ENCODE results near the gene AQP12B. TPM values are rescaled to one million over a fixed set of nuclear protein-coding genes. Genes with fewer than 3 reads are reported as not detected.

The AQP12B gene
- total RNA-seq, 1 donor from 2014 or later, result not detected

DNA sequence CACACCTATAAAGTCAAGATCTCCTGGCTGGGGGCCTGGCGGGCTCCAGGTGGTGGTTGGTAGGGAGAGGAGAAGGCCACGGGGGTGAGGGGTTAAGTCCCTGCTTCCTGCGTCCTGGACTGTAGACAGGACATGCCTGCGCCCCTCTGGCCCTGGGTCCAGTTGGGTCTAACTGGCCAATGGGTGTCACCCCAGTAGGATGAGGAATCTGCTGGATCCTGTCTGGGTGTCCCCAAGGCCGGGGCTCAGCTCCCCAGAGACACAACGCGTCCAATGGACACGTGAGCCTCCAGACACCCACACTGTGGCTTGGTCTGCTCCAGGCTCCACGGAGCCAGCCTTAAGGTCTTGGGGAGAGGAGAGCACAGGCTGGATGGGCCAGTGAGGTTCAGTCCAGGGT is 28.6 kb upstream of the AQP12B start:
- H3K36me3 Mint-ChIP-seq (ENCODE audit: low read depth, unreplicated experiment), result no peaks in the 10 kb centered on the region
- no peak overlapping the region for H3K27ac Mint-ChIP-seq (ENCODE audit: unreplicated experiment)
- TF ChIP-seq, protein P1, sequence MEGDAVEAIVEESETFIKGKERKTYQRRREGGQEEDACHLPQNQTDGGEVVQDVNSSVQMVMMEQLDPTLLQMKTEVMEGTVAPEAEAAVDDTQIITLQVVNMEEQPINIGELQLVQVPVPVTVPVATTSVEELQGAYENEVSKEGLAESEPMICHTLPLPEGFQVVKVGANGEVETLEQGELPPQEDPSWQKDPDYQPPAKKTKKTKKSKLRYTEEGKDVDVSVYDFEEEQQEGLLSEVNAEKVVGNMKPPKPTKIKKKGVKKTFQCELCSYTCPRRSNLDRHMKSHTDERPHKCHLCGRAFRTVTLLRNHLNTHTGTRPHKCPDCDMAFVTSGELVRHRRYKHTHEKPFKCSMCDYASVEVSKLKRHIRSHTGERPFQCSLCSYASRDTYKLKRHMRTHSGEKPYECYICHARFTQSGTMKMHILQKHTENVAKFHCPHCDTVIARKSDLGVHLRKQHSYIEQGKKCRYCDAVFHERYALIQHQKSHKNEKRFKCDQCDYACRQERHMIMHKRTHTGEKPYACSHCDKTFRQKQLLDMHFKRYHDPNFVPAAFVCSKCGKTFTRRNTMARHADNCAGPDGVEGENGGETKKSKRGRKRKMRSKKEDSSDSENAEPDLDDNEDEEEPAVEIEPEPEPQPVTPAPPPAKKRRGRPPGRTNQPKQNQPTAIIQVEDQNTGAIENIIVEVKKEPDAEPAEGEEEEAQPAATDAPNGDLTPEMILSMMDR (IDR thresholded peaks at IDR 0.05; ENCODE audit: unreplicated experiment), result no peak
- no peaks in the 10 kb centered on the region for H3K4me1 Mint-ChIP-seq (ENCODE audit: unreplicated experiment)
- no peak for DNase-seq (ENCODE audit: low spot score)
- no peak overlapping the region for H3K4me3 Mint-ChIP-seq (ENCODE audit: unreplicated experiment)
- H3K9me3 Mint-ChIP-seq (ENCODE audit: unreplicated experiment), result no peaks in the 10 kb centered on the region
- H3K27me3 Mint-ChIP-seq (ENCODE audit: unreplicated experiment), result peaks cover 4% of the 10 kb centered on the region

DNA sequence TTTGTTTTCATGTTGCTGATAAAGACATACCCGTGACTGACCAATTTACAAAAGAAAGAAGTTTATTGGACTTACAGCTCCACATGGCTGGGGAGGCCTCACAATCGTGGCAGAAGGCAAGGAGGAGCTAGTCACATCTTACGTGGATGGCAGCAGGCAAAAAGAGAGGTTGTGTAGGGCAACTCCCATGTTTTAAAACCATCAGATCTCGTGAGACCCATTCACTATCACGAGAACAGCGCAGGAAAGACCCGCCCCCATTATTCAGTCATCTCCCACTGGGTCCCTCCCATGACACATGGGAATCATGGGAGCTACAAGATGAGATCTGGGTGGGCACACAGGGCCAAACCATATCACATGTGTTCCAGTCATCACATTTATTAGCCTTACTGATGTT is 25.8 kb upstream of the AQP12B start:
- Mint-ChIP-seq H3K27me3 (ENCODE audit: unreplicated experiment) (peaks cover 4% of the 10 kb centered on the region), H3K27ac (ENCODE audit: unreplicated experiment) (no peak overlapping the region), H3K4me1 (ENCODE audit: unreplicated experiment) (no peaks in the 10 kb centered on the region), H3K4me3 (ENCODE audit: unreplicated experiment) (no peak overlapping the region), H3K36me3 (ENCODE audit: low read depth, unreplicated experiment) (no peaks in the 10 kb centered on the region), H3K9me3 (ENCODE audit: unreplicated experiment) (no peaks in the 10 kb centered on the region)
- TF ChIP-seq, protein P1 (IDR thresholded peaks at IDR 0.05; ENCODE audit: unreplicated experiment), result no peak
- no peak for DNase-seq (ENCODE audit: low spot score)

DNA sequence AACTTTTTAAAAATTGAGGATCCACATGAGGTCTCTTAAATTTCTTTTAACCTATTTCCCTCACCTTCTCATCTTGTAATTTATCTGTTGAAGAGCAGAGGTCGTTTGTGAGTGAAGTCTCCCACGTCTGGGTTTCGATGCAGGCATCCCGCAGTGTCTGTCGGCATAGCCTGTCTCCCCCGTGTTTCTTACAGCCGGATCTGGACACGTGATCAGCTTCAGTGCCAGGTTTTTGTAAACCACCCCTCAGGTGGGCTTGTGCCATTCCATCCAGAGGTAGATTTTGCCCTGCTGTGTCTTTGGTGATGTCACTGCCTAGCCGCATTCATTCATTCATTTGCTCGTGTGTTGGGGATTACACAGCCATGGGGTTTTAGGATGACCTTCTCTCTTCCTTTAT is 25.1 kb upstream of the AQP12B start:
- H3K27ac Mint-ChIP-seq (ENCODE audit: unreplicated experiment), result no peak overlapping the region
- TF ChIP-seq, protein P1 (IDR thresholded peaks at IDR 0.05; ENCODE audit: unreplicated experiment), result no peak
- H3K4me1 Mint-ChIP-seq (ENCODE audit: unreplicated experiment), result no peaks in the 10 kb centered on the region
- no peaks in the 10 kb centered on the region for H3K36me3 Mint-ChIP-seq (ENCODE audit: low read depth, unreplicated experiment)
- H3K9me3 Mint-ChIP-seq (ENCODE audit: unreplicated experiment), result no peaks in the 10 kb centered on the region
- H3K27me3 Mint-ChIP-seq (ENCODE audit: unreplicated experiment), result peaks cover 2% of the 10 kb centered on the region
- no peak overlapping the region for H3K4me3 Mint-ChIP-seq (ENCODE audit: unreplicated experiment)
- DNase-seq (ENCODE audit: low spot score), result no peak

DNA sequence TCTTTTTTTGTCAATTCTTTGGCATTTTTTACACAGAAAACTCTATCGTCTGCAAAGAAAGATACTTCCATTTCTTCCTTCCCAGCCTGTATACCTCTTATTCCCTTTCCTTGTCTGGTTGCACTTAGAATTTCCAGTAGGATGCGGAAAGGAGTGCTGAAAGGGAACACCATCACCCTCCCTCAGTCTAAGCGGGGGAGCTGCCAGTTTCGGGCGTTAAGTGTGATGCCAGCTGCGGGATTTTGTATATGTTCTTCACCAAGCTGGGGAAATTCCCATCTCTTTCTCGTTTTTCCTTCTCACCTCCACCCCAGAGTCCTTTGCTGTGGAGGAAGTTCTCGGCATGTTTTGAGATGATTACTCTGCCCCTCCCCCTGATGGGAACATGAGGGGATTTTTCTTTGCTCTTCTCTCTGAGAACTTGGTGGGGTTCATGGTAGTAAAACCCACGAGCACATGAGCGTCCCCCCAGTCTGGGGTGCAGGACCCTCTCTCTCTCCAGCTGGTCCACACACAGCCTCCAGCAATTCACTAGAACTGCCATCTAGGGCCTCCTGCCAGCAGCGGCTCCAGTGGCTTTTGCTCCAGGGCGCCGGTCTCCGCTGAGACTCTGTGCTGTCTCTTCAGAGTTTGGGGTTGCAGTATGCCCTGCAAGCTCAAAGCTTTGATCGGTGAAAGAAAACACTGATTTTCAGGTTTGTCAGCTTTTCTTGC is 24.5 kb upstream of the AQP12B start:
- Mint-ChIP-seq H3K4me3 (ENCODE audit: unreplicated experiment) (no peak overlapping the region), H3K4me1 (ENCODE audit: unreplicated experiment) (no peaks in the 10 kb centered on the region), H3K27me3 (ENCODE audit: unreplicated experiment) (peaks cover 2% of the 10 kb centered on the region), H3K9me3 (ENCODE audit: unreplicated experiment) (no peaks in the 10 kb centered on the region), H3K27ac (ENCODE audit: unreplicated experiment) (no peak overlapping the region), H3K36me3 (ENCODE audit: low read depth, unreplicated experiment) (no peaks in the 10 kb centered on the region)
- no peak for DNase-seq (ENCODE audit: low spot score)
- TF ChIP-seq, protein P1 (IDR thresholded peaks at IDR 0.05; ENCODE audit: unreplicated experiment), result no peak

DNA sequence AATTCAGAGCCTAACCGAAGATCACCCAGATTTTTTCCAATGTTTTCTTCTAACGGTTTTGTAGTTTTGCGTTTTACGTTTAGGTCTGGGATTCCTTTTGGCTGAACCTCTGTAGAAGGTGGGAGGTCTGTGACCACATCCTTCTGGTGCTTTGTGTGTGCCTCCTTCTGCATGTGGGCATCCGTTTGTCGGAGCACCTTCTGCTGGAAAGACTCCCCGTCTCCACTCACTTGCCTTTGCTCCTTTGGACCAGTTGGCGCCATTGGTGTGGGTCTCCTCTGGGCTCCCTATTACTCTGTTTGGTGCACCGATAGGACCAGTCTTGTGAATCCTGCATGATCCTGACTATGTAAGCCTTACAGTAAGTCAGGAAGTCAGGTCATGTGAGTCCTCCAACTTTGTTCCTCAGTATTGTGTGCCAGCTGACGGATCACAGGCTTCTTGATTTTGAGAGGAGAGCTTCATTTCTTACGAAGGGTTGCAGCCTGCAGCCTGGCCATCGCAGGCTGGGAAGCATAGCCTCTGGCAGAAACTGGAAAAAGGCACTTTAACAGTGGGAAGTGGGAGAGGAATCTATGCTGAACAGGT is 22.6 kb upstream of the AQP12B start:
- H3K36me3 Mint-ChIP-seq (ENCODE audit: low read depth, unreplicated experiment), result no peaks in the 10 kb centered on the region
- no peaks in the 10 kb centered on the region for H3K4me1 Mint-ChIP-seq (ENCODE audit: unreplicated experiment)
- H3K9me3 Mint-ChIP-seq (ENCODE audit: unreplicated experiment), result no peaks in the 10 kb centered on the region

More for the DNA sequence above, 22.6 kb upstream of the AQP12B start:
- DNase-seq (ENCODE audit: low spot score), result no peak
- Mint-ChIP-seq H3K4me3 (ENCODE audit: unreplicated experiment) (no peak overlapping the region), H3K27me3 (ENCODE audit: unreplicated experiment) (peaks cover 2% of the 10 kb centered on the region), H3K27ac (ENCODE audit: unreplicated experiment) (peak overlapping the region; percentile 46)
- TF ChIP-seq, protein P1 (IDR thresholded peaks at IDR 0.05; ENCODE audit: unreplicated experiment), result no peak

Measured in endothelial cell (in vitro differentiated cells).